ENCODE results near the gene LAMA3. TPM values are rescaled to one million over a fixed set of nuclear protein-coding genes. Genes with fewer than 3 reads are reported as not detected.

Gene LAMA3
- polyA plus RNA-seq, 1 donor from 2014 or later: 3.4 TPM

- Histone ChIP-seq H3K4me2 (ENCODE audit: low read length) (no peak overlapping the region), H3F3A (ENCODE audit: insufficient read depth, low read length, poor library complexity, severe bottlenecking) (no peaks in the 10 kb centered on the region)
- no peak for TF ChIP-seq EP300 (conservative IDR thresholded peaks at IDR 0.05; ENCODE audit: poor library complexity, severe bottlenecking)
- TF ChIP-seq SMC3 (conservative IDR thresholded peaks at IDR 0.05; ENCODE audit: poor library complexity): no peak
- no peak for TF ChIP-seq EZH2 (IDR thresholded peaks at IDR 0.05; ENCODE audit: borderline replicate concordance, insufficient read depth, low read length, poor library complexity, severe bottlenecking)
- TF ChIP-seq TAF1 (IDR thresholded peaks at IDR 0.05; ENCODE audit: low read depth): no peak
- TF ChIP-seq POLR2AphosphoS5 (IDR thresholded peaks at IDR 0.05): no peak
- no peak for TF ChIP-seq CTCF (IDR thresholded peaks at IDR 0.05; ENCODE audit: poor library complexity, severe bottlenecking)
- no peak for TF ChIP-seq RAD21 (conservative IDR thresholded peaks at IDR 0.05)
- TF ChIP-seq REST (IDR thresholded peaks at IDR 0.05; ENCODE audit: borderline replicate concordance): no peak
- TF ChIP-seq MXI1 (conservative IDR thresholded peaks at IDR 0.05; ENCODE audit: poor library complexity, severe bottlenecking): no peak
Observed at GRCh38 chr18:23730857-23731256, 41.6 kb downstream of the LAMA3 start.

GRCh38 chr18:23731861-23732260 is 42.6 kb downstream of the LAMA3 start:
- H3K36me3 ChIP-seq (ENCODE audit: insufficient read depth, low read length): no peaks in the 10 kb centered on the region
- H3K27me3 ChIP-seq (ENCODE audit: insufficient read depth, low read depth, low read length): no peaks in the 10 kb centered on the region
- TF ChIP-seq REST (IDR thresholded peaks at IDR 0.05; ENCODE audit: borderline replicate concordance) (no peak), CTCF (IDR thresholded peaks at IDR 0.05; ENCODE audit: poor library complexity, severe bottlenecking) (no peak), EP300 (conservative IDR thresholded peaks at IDR 0.05; ENCODE audit: poor library complexity, severe bottlenecking) (no peak), EZH2 (IDR thresholded peaks at IDR 0.05; ENCODE audit: borderline replicate concordance, insufficient read depth, low read length, poor library complexity, severe bottlenecking) (no peak), TAF1 (IDR thresholded peaks at IDR 0.05; ENCODE audit: low read depth) (no peak), MXI1 (conservative IDR thresholded peaks at IDR 0.05; ENCODE audit: poor library complexity, severe bottlenecking) (no peak), RAD21 (conservative IDR thresholded peaks at IDR 0.05) (no peak), SMC3 (conservative IDR thresholded peaks at IDR 0.05; ENCODE audit: poor library complexity) (no peak), POLR2AphosphoS5 (IDR thresholded peaks at IDR 0.05) (no peak)
- no peak overlapping the region for H3K27ac ChIP-seq (ENCODE audit: low read length)
- no peaks in the 10 kb centered on the region for H3K9me3 ChIP-seq (ENCODE audit: low read length)
- no peaks in the 10 kb centered on the region for H3F3A ChIP-seq (ENCODE audit: insufficient read depth, low read length, poor library complexity, severe bottlenecking)
- no peak overlapping the region for H3K9ac ChIP-seq (ENCODE audit: low read length)
- H3K4me3 ChIP-seq (ENCODE audit: low read length): no peak overlapping the region
- H3K4me2 ChIP-seq (ENCODE audit: low read length): no peak overlapping the region
- no peaks in the 10 kb centered on the region for H4K20me1 ChIP-seq (ENCODE audit: insufficient read depth)
- H3K9me2 ChIP-seq (ENCODE audit: insufficient read depth, low read length): no peaks in the 10 kb centered on the region
- H2AFZ ChIP-seq (ENCODE audit: low read depth, low read length): no peak overlapping the region
- H3K79me2 ChIP-seq (replicated peaks; ENCODE audit: insufficient read depth, low read length): no peaks in the 10 kb centered on the region

More at GRCh38 chr18:23730857-23731256, 41.6 kb downstream of the LAMA3 start:
- Histone ChIP-seq H3K9me3 (ENCODE audit: low read length) (no peaks in the 10 kb centered on the region), H3K36me3 (ENCODE audit: insufficient read depth, low read length) (no peaks in the 10 kb centered on the region), H3K27ac (ENCODE audit: low read length) (no peak overlapping the region), H4K20me1 (ENCODE audit: insufficient read depth) (no peaks in the 10 kb centered on the region), H3K4me3 (ENCODE audit: low read length) (no peak overlapping the region), H3K79me2 (replicated peaks; ENCODE audit: insufficient read depth, low read length) (no peaks in the 10 kb centered on the region), H3K9me2 (ENCODE audit: insufficient read depth, low read length) (no peaks in the 10 kb centered on the region), H2AFZ (ENCODE audit: low read depth, low read length) (no peak overlapping the region), H3K27me3 (ENCODE audit: insufficient read depth, low read depth, low read length) (no peaks in the 10 kb centered on the region), H3K9ac (ENCODE audit: low read length) (no peak overlapping the region)
